CD4-positive, alpha-beta T cell treated with Interleukin-17A for 4 hours (primary cell): ENCODE results near the gene GCNA.
A peak's percentile ranks its signal among the peaks of the same experiment; 100 is the strongest.
"Not testable (repeated sequence)": the region's sequence is repeated elsewhere in the genome, so short reads cannot be mapped to it uniquely, and the experiment has no call there.

Experiments used
- DNase-seq: peaks from one replicate; pipeline ENCODE4 v3.0.0-alpha.2; 2020; ENCODE audit warnings: mixed read lengths

Gene GCNA

GRCh38 chrX:71617742-71618141 lies 39.5 kb downstream of the GCNA start:
- no peak for DNase-seq

- peak; percentile 59 for DNase-seq
These were observed 40.1 kb downstream of the GCNA start, which contains the start of gene CXCR3 for GRCh38 chrX:71618303-71618721. CXCR3 (minus strand) TSS chrX:71618511; CDS start chrX:71618449, 62 bp downstream.

- DNase-seq: no peak
These were observed 40.5 kb downstream of the GCNA start for GRCh38 chrX:71618787-71619186.

- peak; percentile 57 for DNase-seq
These were observed 41.0 kb downstream of the GCNA start for GRCh38 chrX:71619193-71619592.

- no peak for DNase-seq
These were observed 41.7 kb downstream of the GCNA start for GRCh38 chrX:71619986-71620385.

GRCh38 chrX:71621603-71622002 lies 43.4 kb downstream of the GCNA start:
- DNase-seq: no peak

- no peak for DNase-seq
These were observed 43.9 kb downstream of the GCNA start for GRCh38 chrX:71622032-71622575.

GRCh38 chrX:71622576-71623450 lies 44.6 kb downstream of the GCNA start:
- peak; percentile 72 for DNase-seq

GRCh38 chrX:71623714-71624113 lies 45.5 kb downstream of the GCNA start:
- peak; percentile 26 for DNase-seq

GRCh38 chrX:71625471-71625870 lies 47.2 kb downstream of the GCNA start:
- DNase-seq: no peak

GRCh38 chrX:71626576-71626975 lies 48.3 kb downstream of the GCNA start:
- no peak for DNase-seq

- DNase-seq: no peak
These were observed 49.6 kb downstream of the GCNA start for GRCh38 chrX:71627588-71628404.

GRCh38 chrX:71629467-71629866 lies 51.2 kb downstream of the GCNA start:
- DNase-seq: no peak

GRCh38 chrX:71632923-71633657 lies 54.9 kb downstream of the GCNA start:
- no peak for DNase-seq

GRCh38 chrX:71634366-71634765 lies 56.1 kb downstream of the GCNA start:
- no peak for DNase-seq

GRCh38 chrX:71636438-71637252 lies 58.4 kb downstream of the GCNA start:
- DNase-seq: peak; percentile 29

GRCh38 chrX:71637253-71637618 lies 59.0 kb downstream of the GCNA start:
- no peak for DNase-seq

GRCh38 chrX:71637848-71638247 lies 59.6 kb downstream of the GCNA start:
- DNase-seq: no peak

GRCh38 chrX:71638409-71638808 lies 60.2 kb downstream of the GCNA start:
- no peak for DNase-seq

GRCh38 chrX:71640002-71640401 lies 61.8 kb downstream of the GCNA start:
- peak; percentile 32 for DNase-seq

- DNase-seq: not testable (repeated sequence)
These were observed 66.2 kb downstream of the GCNA start for GRCh38 chrX:71644406-71644805.
